C4-2B (cell line): ENCODE measurements around the gene CELSR3.

Experiments used
- H3K27ac ChIP-seq: fragments of 450-650 bp; 2 replicates; pipeline ENCODE4 v1.5.1; 2017
- ZFX ChIP-seq: fragments of 450-650 bp; IDR thresholded peaks from 2 replicates; pipeline ENCODE4 v1.6.1; 2017
- TF ChIP-seq, protein P1 (sequence below): fragments of 450-650 bp; conservative IDR thresholded peaks from 2 replicates; pipeline ENCODE4 v1.5.1; 2017; ENCODE audit warnings: mild to moderate bottlenecking

The CELSR3 gene

DNA sequence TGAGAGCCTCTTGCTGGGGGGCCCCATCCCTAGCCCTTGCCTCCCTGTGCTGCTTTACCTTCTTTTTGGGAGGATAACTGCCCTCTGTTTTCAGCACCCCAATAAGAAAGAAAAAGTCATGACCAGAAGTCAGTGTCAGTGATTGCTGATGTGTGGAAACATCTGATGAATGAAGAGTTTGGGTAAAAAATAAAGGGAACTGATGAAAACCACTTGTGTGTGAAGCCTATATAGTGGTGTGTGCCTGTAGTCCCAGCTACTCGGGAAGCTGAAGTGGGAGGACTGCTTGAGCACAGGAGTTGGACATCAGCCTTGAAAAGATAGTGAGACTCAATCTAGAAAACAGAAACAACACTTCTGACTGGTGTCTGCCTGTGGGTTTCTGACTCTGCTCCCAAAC lies 9.8 kb upstream of the CELSR3 start:
- H3K27ac ChIP-seq, result no peak overlapping the region
- TF ChIP-seq ZFX, result no peak
- TF ChIP-seq, protein P1, sequence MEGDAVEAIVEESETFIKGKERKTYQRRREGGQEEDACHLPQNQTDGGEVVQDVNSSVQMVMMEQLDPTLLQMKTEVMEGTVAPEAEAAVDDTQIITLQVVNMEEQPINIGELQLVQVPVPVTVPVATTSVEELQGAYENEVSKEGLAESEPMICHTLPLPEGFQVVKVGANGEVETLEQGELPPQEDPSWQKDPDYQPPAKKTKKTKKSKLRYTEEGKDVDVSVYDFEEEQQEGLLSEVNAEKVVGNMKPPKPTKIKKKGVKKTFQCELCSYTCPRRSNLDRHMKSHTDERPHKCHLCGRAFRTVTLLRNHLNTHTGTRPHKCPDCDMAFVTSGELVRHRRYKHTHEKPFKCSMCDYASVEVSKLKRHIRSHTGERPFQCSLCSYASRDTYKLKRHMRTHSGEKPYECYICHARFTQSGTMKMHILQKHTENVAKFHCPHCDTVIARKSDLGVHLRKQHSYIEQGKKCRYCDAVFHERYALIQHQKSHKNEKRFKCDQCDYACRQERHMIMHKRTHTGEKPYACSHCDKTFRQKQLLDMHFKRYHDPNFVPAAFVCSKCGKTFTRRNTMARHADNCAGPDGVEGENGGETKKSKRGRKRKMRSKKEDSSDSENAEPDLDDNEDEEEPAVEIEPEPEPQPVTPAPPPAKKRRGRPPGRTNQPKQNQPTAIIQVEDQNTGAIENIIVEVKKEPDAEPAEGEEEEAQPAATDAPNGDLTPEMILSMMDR, result no peak

DNA sequence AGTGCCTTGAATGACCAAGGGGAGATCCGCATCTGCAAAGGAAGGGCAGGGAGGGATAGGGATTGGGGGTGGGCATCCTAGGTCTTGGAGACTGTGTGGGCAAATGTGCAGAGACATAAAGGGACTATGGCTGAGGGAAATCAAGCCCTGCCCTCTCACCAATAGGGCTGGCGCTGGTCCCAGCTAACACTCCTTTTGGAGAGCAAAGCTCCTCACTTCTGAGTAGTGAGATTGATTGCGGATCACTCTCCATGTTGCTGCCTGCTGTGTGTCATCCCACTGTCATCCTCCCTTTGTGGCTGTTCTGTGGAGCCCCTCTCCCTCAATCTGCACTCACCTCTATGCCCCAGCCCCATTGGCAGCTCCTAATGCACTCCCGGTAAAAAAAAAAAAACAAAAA lies 2.2 kb upstream of the CELSR3 start:
- H3K27ac ChIP-seq, result peak overlapping the region; percentile 93
- TF ChIP-seq ZFX, result no peak

DNA sequence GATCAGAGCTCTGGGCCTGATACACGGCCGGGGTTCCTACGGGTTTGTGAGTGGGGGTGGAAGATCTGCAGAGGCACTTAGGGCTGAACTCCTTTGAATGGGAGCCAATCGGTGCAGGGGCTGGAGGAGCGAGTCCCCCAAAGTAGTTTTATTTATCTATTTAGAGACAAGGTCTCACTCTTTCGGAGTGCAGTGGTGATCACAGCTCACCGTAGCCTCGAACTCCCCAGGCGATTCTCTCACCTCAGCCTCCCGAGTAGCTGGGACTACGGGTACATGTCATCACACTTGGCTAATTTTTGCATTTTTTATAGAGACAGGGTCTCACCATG lies 1.6 kb upstream of the CELSR3 start:
- peak overlapping the region; percentile 93 for H3K27ac ChIP-seq
- TF ChIP-seq, protein P1, result peak; percentile 68; the same call in 1 of the 2 replicates
- no peak for TF ChIP-seq ZFX

DNA sequence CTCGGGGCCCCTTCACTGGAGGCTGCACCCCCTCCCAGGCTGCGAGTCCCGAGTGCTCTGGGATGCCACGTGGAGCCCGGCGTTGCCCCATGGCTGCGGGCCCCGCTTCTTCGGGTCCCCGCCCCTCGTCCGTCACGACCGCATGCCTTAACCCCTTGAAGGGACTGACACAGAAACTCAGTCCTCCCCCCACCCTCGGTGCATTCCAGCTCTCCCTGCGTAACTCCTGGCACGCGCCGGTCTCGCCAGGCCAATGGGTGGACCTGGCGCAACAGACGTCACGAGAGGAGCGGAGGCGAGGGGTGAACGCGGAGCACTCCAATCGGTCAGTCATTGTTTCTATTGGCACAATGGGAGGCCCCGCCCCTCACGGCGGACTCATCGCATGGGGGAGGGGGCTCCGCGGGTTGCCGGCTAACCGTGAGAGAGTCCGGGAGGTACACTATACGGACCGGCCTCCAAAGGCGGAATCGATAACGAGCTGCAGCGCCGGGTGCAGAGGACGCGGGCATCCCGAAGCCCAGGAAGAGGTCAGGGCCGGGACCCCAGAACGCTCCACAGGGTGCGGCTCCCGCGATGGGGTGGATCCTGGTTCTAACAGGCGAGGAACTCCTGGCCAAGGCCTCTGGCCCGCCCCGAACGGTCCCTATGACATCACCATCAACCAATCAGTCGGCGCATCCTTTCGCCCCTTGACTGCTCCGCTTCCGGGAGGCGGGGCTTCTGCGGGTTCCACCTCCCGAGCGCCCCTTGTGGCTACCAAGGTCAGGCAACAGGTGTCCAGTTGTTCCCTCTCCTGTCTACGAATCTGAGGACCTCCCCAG lies 1.0 kb upstream of the CELSR3 start:
- TF ChIP-seq ZFX, result no peak
- TF ChIP-seq, protein P1, result peak; percentile 92
- peak overlapping the region; percentile 93 for H3K27ac ChIP-seq

DNA sequence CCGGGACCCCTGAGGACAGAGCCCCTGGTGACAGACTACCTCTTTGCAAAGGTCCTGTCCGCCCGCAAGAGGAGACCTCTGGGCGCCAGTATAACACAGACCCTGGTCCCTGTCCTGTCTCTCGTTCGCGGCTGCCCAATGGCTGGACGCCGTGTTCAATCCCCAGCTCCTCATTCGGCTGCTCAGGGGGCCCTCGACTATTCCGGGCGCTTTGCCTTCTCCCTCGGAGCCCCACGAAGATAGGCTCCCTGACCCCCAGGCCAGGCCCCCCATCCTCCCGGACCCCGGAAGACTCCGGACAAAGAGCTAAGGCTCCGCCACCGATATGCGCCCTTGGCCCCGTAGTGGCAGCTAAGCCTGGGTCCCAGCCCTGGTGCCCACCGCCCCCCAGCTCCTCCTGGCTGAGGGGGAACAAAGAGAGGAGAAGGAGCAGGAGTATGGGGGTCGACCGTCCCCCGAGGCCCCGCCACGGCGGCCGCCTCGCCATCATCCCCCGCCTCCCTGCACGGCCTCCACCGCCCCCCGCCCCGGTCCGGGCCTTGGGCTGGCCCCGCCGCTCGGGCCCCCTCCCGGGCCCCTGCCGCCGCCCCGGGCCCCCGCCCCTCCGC lies 437 bp downstream of the CELSR3 start:
- peak overlapping the region; percentile 93; the same call in 1 of the 2 replicates for H3K27ac ChIP-seq
- no peak for TF ChIP-seq ZFX
- TF ChIP-seq, protein P1, result no peak

DNA sequence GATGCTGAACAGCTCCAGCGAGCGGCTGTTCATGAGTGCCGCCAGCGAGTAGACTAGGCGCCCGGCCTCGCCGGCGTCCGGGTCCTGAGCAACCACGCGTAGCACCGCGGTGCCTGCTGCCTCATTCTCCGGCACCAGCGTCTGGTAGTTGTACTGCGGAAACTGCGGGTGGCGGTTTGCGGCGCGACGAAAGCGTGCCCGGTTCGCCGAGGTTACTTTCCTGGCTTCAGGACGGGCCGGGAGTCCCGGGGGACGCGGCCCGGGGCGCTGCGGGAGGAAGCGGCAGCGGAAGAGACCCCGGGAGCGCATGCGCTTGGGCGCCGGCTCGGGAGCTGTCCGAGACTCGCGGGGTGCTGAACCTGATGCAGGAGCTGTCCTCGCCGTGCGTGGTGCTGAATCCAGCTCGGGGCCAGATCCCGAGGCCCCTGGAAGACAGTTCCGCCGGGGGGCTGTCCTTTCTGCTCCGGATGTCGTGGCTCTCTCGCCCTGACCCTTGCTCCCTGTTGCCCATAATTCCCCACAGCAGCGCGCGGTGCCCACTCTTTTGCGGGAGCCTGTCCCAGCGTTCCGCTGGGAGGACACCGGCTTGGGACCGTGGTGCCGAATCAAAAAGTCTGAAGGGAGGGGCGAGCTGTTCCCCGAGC lies 1.1 kb downstream of the CELSR3 start:
- TF ChIP-seq, protein P1, result no peak
- no peak for TF ChIP-seq ZFX
- H3K27ac ChIP-seq, result no peak overlapping the region

DNA sequence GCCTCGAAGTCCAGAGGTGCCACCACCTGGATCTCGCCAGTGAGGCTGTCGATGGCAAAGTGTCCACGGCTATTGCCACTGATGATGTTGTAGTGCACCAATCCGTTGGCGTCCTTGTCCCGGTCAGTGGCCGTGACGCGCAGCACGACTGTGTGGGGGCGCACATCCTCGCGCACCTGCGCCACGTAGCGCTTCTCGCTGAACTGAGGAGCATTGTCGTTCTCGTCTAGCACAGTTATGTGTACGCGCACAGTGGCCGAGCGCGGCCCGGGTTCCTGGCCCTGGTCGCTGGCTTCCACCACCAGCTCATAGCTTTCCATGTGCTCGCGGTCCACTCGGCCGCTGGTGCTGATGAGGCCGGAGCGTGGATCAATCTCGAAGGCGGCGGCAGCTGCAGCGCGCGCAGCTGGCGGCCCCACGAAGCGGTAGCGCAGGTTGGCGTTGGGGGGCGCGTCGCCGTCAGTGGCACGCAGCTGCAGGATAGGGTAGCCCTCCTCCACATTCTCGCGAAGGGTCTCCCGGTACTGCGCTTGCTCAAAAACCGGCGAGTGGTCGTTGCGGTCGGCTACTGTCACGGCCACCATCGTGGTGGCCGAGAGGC lies 1.8 kb downstream of the CELSR3 start:
- no peak overlapping the region for H3K27ac ChIP-seq
- TF ChIP-seq, protein P1, result no peak
- TF ChIP-seq ZFX, result no peak
